Stimulated activated CD4-positive, alpha-beta T cell treated with anti-CD3 and anti-CD28 coated beads, Interleukin-12 subunit alpha, Interleukin-12 subunit beta, amount 100 ng/mL, for 24 hours (primary cell): ENCODE data around the gene SPIN2A.
"Not testable (repeated sequence)": the region's sequence is repeated elsewhere in the genome, so short reads cannot be mapped to it uniquely, and the experiment has no call there.

ENCODE experiments used
- DNase-seq, 2 experiments: peaks; one replicate each; pipeline ENCODE4 v3.0.0-alpha.2; 2020; ENCODE audit warnings: low read depth in 2 of 2

The SPIN2A gene

DNA sequence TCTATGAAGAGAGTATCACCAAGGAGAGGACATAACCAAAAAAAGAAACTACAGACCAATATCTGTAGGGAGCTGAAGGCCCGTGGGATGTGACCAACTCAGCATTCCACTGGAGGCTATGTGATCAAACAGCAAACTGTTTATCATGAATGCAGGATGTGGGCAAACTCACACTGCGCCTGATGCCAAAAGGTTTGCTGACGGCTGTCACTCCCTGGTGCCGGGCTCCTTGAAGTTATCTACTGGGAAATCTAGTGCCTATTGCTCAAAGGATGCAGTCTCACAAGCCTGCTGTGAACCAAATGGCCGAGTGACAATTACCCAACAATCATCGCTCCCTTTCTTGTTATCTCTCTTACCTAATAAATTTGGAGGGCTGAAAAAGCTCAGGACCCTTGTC, 34.3 kb downstream of the SPIN2A start:
- not testable (repeated sequence) for DNase-seq
